ENCODE data around the gene SPAM1. TPM values are rescaled to one million over a fixed set of nuclear protein-coding genes. Genes with fewer than 3 reads are reported as not detected.

SPAM1 gene
- total and polyA plus RNA-seq, 4 donors = not detected

GRCh38 chr7:123944395-123944794, 19.4 kb downstream of the SPAM1 start:
- no CpG with 5 or more reads among the region's 1 CpG for WGBS (ENCODE audit: insufficient coverage)
- no peak overlapping the region for H3K27ac ChIP-seq (ENCODE audit: low read depth, low read length)
- no peaks in the 10 kb centered on the region for H3K27me3 ChIP-seq (ENCODE audit: control insufficient read depth, insufficient read depth, low read length)
- no peak overlapping the region for H3K4me3 ChIP-seq (ENCODE audit: low read depth, low read length)
- H3K9me3 ChIP-seq (ENCODE audit: control insufficient read depth, insufficient read depth, low read length) = no peaks in the 10 kb centered on the region
- no peaks in the 10 kb centered on the region for H3K4me1 ChIP-seq (ENCODE audit: control insufficient read depth, insufficient read depth, low read length)
- no peaks in the 10 kb centered on the region for H3K36me3 ChIP-seq (ENCODE audit: control insufficient read depth, insufficient read depth, low read length)
- peak in 2 of 6 donors; percentile 9 to 62 for DNase-seq (ENCODE audit: low read depth in 4 of 6, low spot score in 6 of 6)

DNA sequence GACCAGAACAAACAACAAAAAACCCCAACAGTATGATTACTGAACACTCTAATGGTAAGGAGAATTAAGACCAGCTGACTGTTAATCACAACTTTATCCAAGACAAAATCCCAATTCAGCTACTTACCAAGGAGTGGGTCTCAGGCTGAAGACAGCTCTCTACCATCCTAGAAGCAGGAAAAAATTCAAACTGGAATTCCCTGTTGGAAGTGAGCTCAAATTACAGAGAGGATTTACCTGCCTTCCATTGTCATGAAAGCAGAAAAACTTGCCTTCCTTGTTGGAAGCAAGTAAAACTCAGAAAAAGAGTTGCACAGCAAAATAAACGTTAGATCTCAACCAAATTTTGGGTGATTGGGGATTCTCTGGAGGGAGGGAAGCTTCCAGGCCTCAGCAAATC, 20.9 kb downstream of the SPAM1 start:
- Histone ChIP-seq H3K27ac (ENCODE audit: low read depth, low read length) (no peak overlapping the region), H3K27me3 (ENCODE audit: control insufficient read depth, insufficient read depth, low read length) (no peaks in the 10 kb centered on the region), H3K9me3 (ENCODE audit: control insufficient read depth, insufficient read depth, low read length) (no peaks in the 10 kb centered on the region), H3K36me3 (ENCODE audit: control insufficient read depth, insufficient read depth, low read length) (no peaks in the 10 kb centered on the region), H3K4me3 (ENCODE audit: low read depth, low read length) (no peak overlapping the region), H3K4me1 (ENCODE audit: control insufficient read depth, insufficient read depth, low read length) (no peaks in the 10 kb centered on the region)
- 56% methylated on average over 1 of the region's 1 CpG for WGBS (ENCODE audit: insufficient coverage)
- DNase-seq (ENCODE audit: low read depth in 4 of 6, low spot score in 6 of 6) = no peak

- no CpG with 5 or more reads among the region's 4 CpGs for WGBS (ENCODE audit: insufficient coverage)
- H3K9me3 ChIP-seq (ENCODE audit: control insufficient read depth, insufficient read depth, low read length) = no peaks in the 10 kb centered on the region
- no peaks in the 10 kb centered on the region for H3K4me1 ChIP-seq (ENCODE audit: control insufficient read depth, insufficient read depth, low read length)
- no peak overlapping the region for H3K4me3 ChIP-seq (ENCODE audit: low read depth, low read length)
- H3K36me3 ChIP-seq (ENCODE audit: control insufficient read depth, insufficient read depth, low read length) = no peaks in the 10 kb centered on the region
- no peaks in the 10 kb centered on the region for H3K27me3 ChIP-seq (ENCODE audit: control insufficient read depth, insufficient read depth, low read length)
- DNase-seq (ENCODE audit: low read depth in 4 of 6, low spot score in 6 of 6) = no peak
- H3K27ac ChIP-seq (ENCODE audit: low read depth, low read length) = no peak overlapping the region
Measured at GRCh38 chr7:123948136-123948535, 23.1 kb downstream of the SPAM1 start.

DNA sequence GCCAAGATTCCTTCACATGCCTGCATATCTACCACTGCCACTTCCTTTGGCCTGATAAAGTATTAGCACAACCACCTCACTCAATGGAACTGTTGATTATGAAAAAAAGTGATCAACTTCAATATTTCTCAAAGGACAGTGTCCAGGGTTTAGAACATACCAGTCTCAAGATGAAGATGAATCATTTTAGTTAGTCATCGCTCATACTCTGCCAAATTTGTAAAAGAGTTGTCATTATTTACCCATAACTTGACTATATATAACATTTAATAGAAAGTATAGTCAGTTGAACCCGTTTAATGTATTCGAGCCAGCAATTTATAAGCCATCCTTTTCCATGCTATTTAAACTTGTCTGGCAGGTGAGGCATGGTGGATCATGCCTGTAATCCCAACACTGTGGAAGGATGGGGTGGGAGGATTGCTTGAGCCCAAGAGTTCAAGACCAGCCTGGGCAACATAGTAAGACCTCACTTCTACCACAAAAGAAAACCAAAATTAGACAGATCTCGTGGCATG, 33.2 kb downstream of the SPAM1 start:
- Histone ChIP-seq H3K27me3 (ENCODE audit: control insufficient read depth, insufficient read depth, low read length) (no peaks in the 10 kb centered on the region), H3K9me3 (ENCODE audit: control insufficient read depth, insufficient read depth, low read length) (no peaks in the 10 kb centered on the region), H3K27ac (ENCODE audit: low read depth, low read length) (no peak overlapping the region), H3K4me3 (ENCODE audit: low read depth, low read length) (no peak overlapping the region), H3K36me3 (ENCODE audit: control insufficient read depth, insufficient read depth, low read length) (no peaks in the 10 kb centered on the region), H3K4me1 (ENCODE audit: control insufficient read depth, insufficient read depth, low read length) (no peaks in the 10 kb centered on the region)
- DNase-seq (ENCODE audit: low read depth in 4 of 6, low spot score in 6 of 6) = no peak
- WGBS (ENCODE audit: insufficient coverage) = no CpG with 5 or more reads among the region's 4 CpGs

- Histone ChIP-seq H3K4me1 (ENCODE audit: control insufficient read depth, insufficient read depth, low read length) (no peaks in the 10 kb centered on the region), H3K36me3 (ENCODE audit: control insufficient read depth, insufficient read depth, low read length) (no peaks in the 10 kb centered on the region), H3K4me3 (ENCODE audit: low read depth, low read length) (no peak overlapping the region), H3K27ac (ENCODE audit: low read depth, low read length) (no peak overlapping the region), H3K9me3 (ENCODE audit: control insufficient read depth, insufficient read depth, low read length) (no peaks in the 10 kb centered on the region), H3K27me3 (ENCODE audit: control insufficient read depth, insufficient read depth, low read length) (no peaks in the 10 kb centered on the region)
- WGBS (ENCODE audit: insufficient coverage) = 60% methylated on average over 1 of the region's 6 CpGs
- DNase-seq (ENCODE audit: low read depth in 4 of 6, low spot score in 6 of 6) = peak in 1 of 6 donors; percentile 2
Measured at GRCh38 chr7:123961771-123962170, 36.7 kb downstream of the SPAM1 start.

DNA sequence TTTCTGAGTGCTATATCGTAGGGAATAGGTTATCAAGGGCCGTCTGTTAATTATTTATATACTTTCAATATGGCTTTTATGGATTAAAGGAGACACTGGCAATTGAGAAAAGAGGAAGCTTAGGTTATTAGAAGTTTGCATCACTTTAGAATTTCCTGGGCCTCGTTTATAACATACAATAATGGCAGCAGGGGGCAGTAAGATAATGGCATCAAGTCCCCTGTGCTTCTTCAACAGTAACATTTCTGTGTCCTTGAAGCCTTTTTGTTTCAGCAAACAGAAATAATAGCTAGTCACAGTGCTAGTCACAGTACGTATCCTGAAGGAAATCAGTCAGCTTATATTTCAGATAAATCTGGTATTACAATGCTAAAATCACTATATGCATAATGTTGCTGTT, 41.9 kb downstream of the SPAM1 start:
- Histone ChIP-seq H3K4me1 (ENCODE audit: control insufficient read depth, insufficient read depth, low read length) (no peaks in the 10 kb centered on the region), H3K4me3 (ENCODE audit: low read depth, low read length) (no peak overlapping the region), H3K27ac (ENCODE audit: low read depth, low read length) (no peak overlapping the region), H3K36me3 (ENCODE audit: control insufficient read depth, insufficient read depth, low read length) (no peaks in the 10 kb centered on the region), H3K9me3 (ENCODE audit: control insufficient read depth, insufficient read depth, low read length) (no peaks in the 10 kb centered on the region), H3K27me3 (ENCODE audit: control insufficient read depth, insufficient read depth, low read length) (no peaks in the 10 kb centered on the region)
- peak in 1 of 6 donors; percentile 51 for DNase-seq (ENCODE audit: low read depth in 4 of 6, low spot score in 6 of 6)
- WGBS (ENCODE audit: insufficient coverage) = 0% methylated on average over 1 of the region's 4 CpGs

DNA sequence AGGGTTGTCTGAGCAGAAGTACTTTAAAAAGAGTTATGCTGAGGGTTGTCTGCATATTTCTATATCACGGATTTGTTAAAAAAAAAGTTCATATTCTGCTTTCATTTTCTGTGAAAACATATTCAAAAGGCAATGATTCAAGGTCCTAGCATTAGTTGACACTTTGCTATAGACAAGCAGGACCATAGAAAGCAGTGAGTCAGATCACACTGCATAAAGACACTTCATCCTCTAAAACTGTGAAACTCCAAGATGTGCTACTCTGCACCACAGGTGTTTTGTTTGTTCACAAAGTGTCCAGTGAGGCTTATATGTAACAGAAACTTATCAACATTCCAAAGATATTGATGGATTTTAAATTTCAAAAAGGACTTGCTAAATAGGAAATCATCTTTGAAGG, 47.0 kb downstream of the SPAM1 start:
- Histone ChIP-seq H3K27me3 (ENCODE audit: control insufficient read depth, insufficient read depth, low read length) (no peaks in the 10 kb centered on the region), H3K4me3 (ENCODE audit: low read depth, low read length) (no peak overlapping the region), H3K9me3 (ENCODE audit: control insufficient read depth, insufficient read depth, low read length) (no peaks in the 10 kb centered on the region), H3K4me1 (ENCODE audit: control insufficient read depth, insufficient read depth, low read length) (no peaks in the 10 kb centered on the region), H3K36me3 (ENCODE audit: control insufficient read depth, insufficient read depth, low read length) (no peaks in the 10 kb centered on the region), H3K27ac (ENCODE audit: low read depth, low read length) (no peak overlapping the region)
- no CpG with 5 or more reads among the region's 1 CpG for WGBS (ENCODE audit: insufficient coverage)
- DNase-seq (ENCODE audit: low read depth in 4 of 6, low spot score in 6 of 6) = no peak

DNA sequence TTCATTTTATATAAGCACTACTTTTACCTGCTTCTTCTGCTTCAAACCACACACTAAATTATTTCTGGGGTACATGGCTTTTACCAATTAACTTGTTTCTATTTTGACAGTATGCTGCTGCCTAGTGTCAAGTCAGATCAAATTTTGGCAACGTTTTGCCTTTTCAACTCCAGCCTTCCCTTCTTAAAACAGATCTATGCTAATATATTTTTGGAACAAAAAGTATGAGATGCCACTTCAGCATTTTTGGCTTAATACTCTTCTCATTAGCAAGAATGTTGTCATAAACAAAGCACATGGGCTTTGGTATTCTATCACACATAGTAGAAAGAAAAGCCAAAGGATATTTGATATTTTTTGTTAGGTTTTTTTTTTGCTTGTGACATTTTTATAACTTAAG, 47.8 kb downstream of the SPAM1 start:
- WGBS (ENCODE audit: insufficient coverage) = no CpG with 5 or more reads among the region's 1 CpG
- H3K9me3 ChIP-seq (ENCODE audit: control insufficient read depth, insufficient read depth, low read length) = no peaks in the 10 kb centered on the region
- H3K4me3 ChIP-seq (ENCODE audit: low read depth, low read length) = no peak overlapping the region
- H3K4me1 ChIP-seq (ENCODE audit: control insufficient read depth, insufficient read depth, low read length) = no peaks in the 10 kb centered on the region
- no peaks in the 10 kb centered on the region for H3K36me3 ChIP-seq (ENCODE audit: control insufficient read depth, insufficient read depth, low read length)
- H3K27ac ChIP-seq (ENCODE audit: low read depth, low read length) = no peak overlapping the region
- no peaks in the 10 kb centered on the region for H3K27me3 ChIP-seq (ENCODE audit: control insufficient read depth, insufficient read depth, low read length)
- DNase-seq (ENCODE audit: low read depth in 4 of 6, low spot score in 6 of 6) = peak in 1 of 6 donors; percentile 71

GRCh38 chr7:123974326-123974908, 49.4 kb downstream of the SPAM1 start:
- Histone ChIP-seq H3K9me3 (ENCODE audit: control insufficient read depth, insufficient read depth, low read length) (no peaks in the 10 kb centered on the region), H3K4me3 (ENCODE audit: low read depth, low read length) (no peak overlapping the region), H3K36me3 (ENCODE audit: control insufficient read depth, insufficient read depth, low read length) (no peaks in the 10 kb centered on the region), H3K27me3 (ENCODE audit: control insufficient read depth, insufficient read depth, low read length) (no peaks in the 10 kb centered on the region), H3K27ac (ENCODE audit: low read depth, low read length) (no peak overlapping the region), H3K4me1 (ENCODE audit: control insufficient read depth, insufficient read depth, low read length) (no peaks in the 10 kb centered on the region)
- WGBS (ENCODE audit: insufficient coverage) = 82% methylated on average over 6 of the region's 7 CpGs
- DNase-seq (ENCODE audit: low read depth in 4 of 6, low spot score in 6 of 6) = no peak

GRCh38 chr7:123975084-123975483, 50.0 kb downstream of the SPAM1 start:
- no peaks in the 10 kb centered on the region for H3K9me3 ChIP-seq (ENCODE audit: control insufficient read depth, insufficient read depth, low read length)
- H3K4me3 ChIP-seq (ENCODE audit: low read depth, low read length) = no peak overlapping the region
- H3K36me3 ChIP-seq (ENCODE audit: control insufficient read depth, insufficient read depth, low read length) = no peaks in the 10 kb centered on the region
- H3K27me3 ChIP-seq (ENCODE audit: control insufficient read depth, insufficient read depth, low read length) = no peaks in the 10 kb centered on the region
- no peak overlapping the region for H3K27ac ChIP-seq (ENCODE audit: low read depth, low read length)
- H3K4me1 ChIP-seq (ENCODE audit: control insufficient read depth, insufficient read depth, low read length) = no peaks in the 10 kb centered on the region
- DNase-seq (ENCODE audit: low read depth in 4 of 6, low spot score in 6 of 6) = no peak

Measured in spinal cord (tissue), 10 donors.